ENCODE measurements around the gene CCDC127. TPM values are rescaled to one million over a fixed set of nuclear protein-coding genes. Genes with fewer than 3 reads are reported as not detected.
"Not testable (repeated sequence)": the region's sequence is repeated elsewhere in the genome, so short reads cannot be mapped to it uniquely, and the experiment has no call there.

Gene CCDC127
- polyA plus RNA-seq, 2 donors, result 1.4 to 1.7 TPM

- Histone ChIP-seq H3K36me3 (ENCODE audit: control insufficient read depth in 2 of 2, insufficient read depth in 2 of 2, low read length in 1 of 2) (peaks cover 0 to 5% of the 10 kb centered on the region in 2 donors), H3K27me3 (ENCODE audit: control insufficient read depth in 1 of 2, insufficient read depth in 2 of 2, low read length in 2 of 2) (no peaks in the 10 kb centered on the region), H3K27ac (ENCODE audit: low read depth in 2 of 2, low read length in 1 of 2) (no peak overlapping the region), H3K4me3 (ENCODE audit: low read depth in 1 of 2, low read length in 2 of 2) (no peak overlapping the region), H3K4me1 (ENCODE audit: control insufficient read depth in 2 of 2, insufficient read depth in 2 of 2, low read length in 1 of 2) (no peaks in the 10 kb centered on the region), H3K9me3 (ENCODE audit: control insufficient read depth in 2 of 2, insufficient read depth in 1 of 2, low read depth in 1 of 2, low read length in 1 of 2) (no peaks in the 10 kb centered on the region)
- WGBS, 2 donors, result 96 to 97% methylated on average over 21 of the region's 21 CpGs
These were observed 19.3 kb downstream of the CCDC127 start for GRCh38 chr5:198516-199196.

GRCh38 chr5:197892-198489, 20.0 kb downstream of the CCDC127 start:
- Histone ChIP-seq H3K4me1 (ENCODE audit: control insufficient read depth in 2 of 2, insufficient read depth in 2 of 2, low read length in 1 of 2) (no peaks in the 10 kb centered on the region), H3K27me3 (ENCODE audit: control insufficient read depth in 1 of 2, insufficient read depth in 2 of 2, low read length in 2 of 2) (no peaks in the 10 kb centered on the region), H3K9me3 (ENCODE audit: control insufficient read depth in 2 of 2, insufficient read depth in 1 of 2, low read depth in 1 of 2, low read length in 1 of 2) (no peaks in the 10 kb centered on the region), H3K27ac (ENCODE audit: low read depth in 2 of 2, low read length in 1 of 2) (no peak overlapping the region), H3K36me3 (ENCODE audit: control insufficient read depth in 2 of 2, insufficient read depth in 2 of 2, low read length in 1 of 2) (no peaks in the 10 kb centered on the region), H3K4me3 (ENCODE audit: low read depth in 1 of 2, low read length in 2 of 2) (no peak overlapping the region)
- WGBS, 2 donors, result 83 to 84% methylated on average over 12 of the region's 12 CpGs

- H3K27ac ChIP-seq (ENCODE audit: low read depth in 2 of 2, low read length in 1 of 2); H3K4me1 ChIP-seq (ENCODE audit: control insufficient read depth in 2 of 2, insufficient read depth in 2 of 2, low read length in 1 of 2); H3K36me3 ChIP-seq (ENCODE audit: control insufficient read depth in 2 of 2, insufficient read depth in 2 of 2, low read length in 1 of 2); H3K9me3 ChIP-seq (ENCODE audit: control insufficient read depth in 2 of 2, insufficient read depth in 1 of 2, low read depth in 1 of 2, low read length in 1 of 2); H3K27me3 ChIP-seq (ENCODE audit: control insufficient read depth in 1 of 2, insufficient read depth in 2 of 2, low read length in 2 of 2); H3K4me3 ChIP-seq (ENCODE audit: low read depth in 1 of 2, low read length in 2 of 2): not testable (repeated sequence)
- 58 to 67% methylated on average over 18 of the region's 18 CpGs for WGBS, 2 donors
These were observed 20.9 kb downstream of the CCDC127 start for GRCh38 chr5:197031-197430.

- WGBS, 2 donors, result 73 to 83% methylated on average over 8 to 9 of the region's 10 CpGs
- H3K9me3 ChIP-seq (ENCODE audit: control insufficient read depth in 2 of 2, insufficient read depth in 1 of 2, low read depth in 1 of 2, low read length in 1 of 2), result no peaks in the 10 kb centered on the region
- H3K4me3 ChIP-seq (ENCODE audit: low read depth in 1 of 2, low read length in 2 of 2), result no peak overlapping the region
- H3K27ac ChIP-seq (ENCODE audit: low read depth in 2 of 2, low read length in 1 of 2), result no peak overlapping the region
- no peaks in the 10 kb centered on the region for H3K27me3 ChIP-seq (ENCODE audit: control insufficient read depth in 1 of 2, insufficient read depth in 2 of 2, low read length in 2 of 2)
- peaks cover 4 to 5% of the 10 kb centered on the region in 2 donors for H3K4me1 ChIP-seq (ENCODE audit: control insufficient read depth in 2 of 2, insufficient read depth in 2 of 2, low read length in 1 of 2)
- H3K36me3 ChIP-seq (ENCODE audit: control insufficient read depth in 2 of 2, insufficient read depth in 2 of 2, low read length in 1 of 2), result no peaks in the 10 kb centered on the region
These were observed 21.6 kb downstream of the CCDC127 start for GRCh38 chr5:196350-196749.

GRCh38 chr5:195401-196160, 22.4 kb downstream of the CCDC127 start:
- H3K36me3 ChIP-seq (ENCODE audit: control insufficient read depth in 2 of 2, insufficient read depth in 2 of 2, low read length in 1 of 2), result no peaks in the 10 kb centered on the region
- no peaks in the 10 kb centered on the region for H3K9me3 ChIP-seq (ENCODE audit: control insufficient read depth in 2 of 2, insufficient read depth in 1 of 2, low read depth in 1 of 2, low read length in 1 of 2)
- peaks cover 4 to 7% of the 10 kb centered on the region in 2 donors for H3K4me1 ChIP-seq (ENCODE audit: control insufficient read depth in 2 of 2, insufficient read depth in 2 of 2, low read length in 1 of 2)
- no peaks in the 10 kb centered on the region for H3K27me3 ChIP-seq (ENCODE audit: control insufficient read depth in 1 of 2, insufficient read depth in 2 of 2, low read length in 2 of 2)
- 80 to 83% methylated on average over 33 of the region's 33 CpGs for WGBS, 2 donors
- H3K4me3 ChIP-seq (ENCODE audit: low read depth in 1 of 2, low read length in 2 of 2), result no peak overlapping the region
- no peak overlapping the region for H3K27ac ChIP-seq (ENCODE audit: low read depth in 2 of 2, low read length in 1 of 2)

- Histone ChIP-seq H3K27me3 (ENCODE audit: control insufficient read depth in 1 of 2, insufficient read depth in 2 of 2, low read length in 2 of 2) (no peaks in the 10 kb centered on the region), H3K27ac (ENCODE audit: low read depth in 2 of 2, low read length in 1 of 2) (no peak overlapping the region), H3K4me3 (ENCODE audit: low read depth in 1 of 2, low read length in 2 of 2) (no peak overlapping the region), H3K9me3 (ENCODE audit: control insufficient read depth in 2 of 2, insufficient read depth in 1 of 2, low read depth in 1 of 2, low read length in 1 of 2) (no peaks in the 10 kb centered on the region), H3K36me3 (ENCODE audit: control insufficient read depth in 2 of 2, insufficient read depth in 2 of 2, low read length in 1 of 2) (no peaks in the 10 kb centered on the region), H3K4me1 (ENCODE audit: control insufficient read depth in 2 of 2, insufficient read depth in 2 of 2, low read length in 1 of 2) (peaks cover 4 to 10% of the 10 kb centered on the region in 2 donors)
- WGBS, 2 donors, result 92% methylated on average over 36 of the region's 36 CpGs
These were observed 23.2 kb downstream of the CCDC127 start for GRCh38 chr5:194603-195209.

- H3K4me1 ChIP-seq (ENCODE audit: control insufficient read depth in 2 of 2, insufficient read depth in 2 of 2, low read length in 1 of 2), result peaks cover 4 to 10% of the 10 kb centered on the region in 2 donors
- no peaks in the 10 kb centered on the region for H3K36me3 ChIP-seq (ENCODE audit: control insufficient read depth in 2 of 2, insufficient read depth in 2 of 2, low read length in 1 of 2)
- WGBS, 2 donors, result 88 to 89% methylated on average over 15 of the region's 15 CpGs
- H3K4me3 ChIP-seq (ENCODE audit: low read depth in 1 of 2, low read length in 2 of 2), result no peak overlapping the region
- H3K9me3 ChIP-seq (ENCODE audit: control insufficient read depth in 2 of 2, insufficient read depth in 1 of 2, low read depth in 1 of 2, low read length in 1 of 2), result no peaks in the 10 kb centered on the region
- H3K27me3 ChIP-seq (ENCODE audit: control insufficient read depth in 1 of 2, insufficient read depth in 2 of 2, low read length in 2 of 2), result no peaks in the 10 kb centered on the region
- H3K27ac ChIP-seq (ENCODE audit: low read depth in 2 of 2, low read length in 1 of 2), result no peak overlapping the region
These were observed 23.9 kb downstream of the CCDC127 start for GRCh38 chr5:194102-194501.

GRCh38 chr5:192970-193831, 24.8 kb downstream of the CCDC127 start:
- H3K9me3 ChIP-seq (ENCODE audit: control insufficient read depth in 2 of 2, insufficient read depth in 1 of 2, low read depth in 1 of 2, low read length in 1 of 2), result no peaks in the 10 kb centered on the region
- no peak overlapping the region for H3K4me3 ChIP-seq (ENCODE audit: low read depth in 1 of 2, low read length in 2 of 2)
- H3K4me1 ChIP-seq (ENCODE audit: control insufficient read depth in 2 of 2, insufficient read depth in 2 of 2, low read length in 1 of 2), result peaks cover 4 to 12% of the 10 kb centered on the region in 2 donors
- H3K27ac ChIP-seq (ENCODE audit: low read depth in 2 of 2, low read length in 1 of 2), result no peak overlapping the region
- H3K36me3 ChIP-seq (ENCODE audit: control insufficient read depth in 2 of 2, insufficient read depth in 2 of 2, low read length in 1 of 2), result no peaks in the 10 kb centered on the region
- WGBS, 2 donors, result 85 to 88% methylated on average over 17 of the region's 17 CpGs
- no peaks in the 10 kb centered on the region for H3K27me3 ChIP-seq (ENCODE audit: control insufficient read depth in 1 of 2, insufficient read depth in 2 of 2, low read length in 2 of 2)

- Histone ChIP-seq H3K27ac (ENCODE audit: low read depth in 2 of 2, low read length in 1 of 2) (no peak overlapping the region), H3K4me1 (ENCODE audit: control insufficient read depth in 2 of 2, insufficient read depth in 2 of 2, low read length in 1 of 2) (peaks cover 4 to 12% of the 10 kb centered on the region in 2 donors), H3K27me3 (ENCODE audit: control insufficient read depth in 1 of 2, insufficient read depth in 2 of 2, low read length in 2 of 2) (no peaks in the 10 kb centered on the region), H3K36me3 (ENCODE audit: control insufficient read depth in 2 of 2, insufficient read depth in 2 of 2, low read length in 1 of 2) (no peaks in the 10 kb centered on the region), H3K4me3 (ENCODE audit: low read depth in 1 of 2, low read length in 2 of 2) (no peak overlapping the region), H3K9me3 (ENCODE audit: control insufficient read depth in 2 of 2, insufficient read depth in 1 of 2, low read depth in 1 of 2, low read length in 1 of 2) (no peaks in the 10 kb centered on the region)
- 80 to 86% methylated on average over 9 of the region's 9 CpGs for WGBS, 2 donors
These were observed 25.3 kb downstream of the CCDC127 start for GRCh38 chr5:192691-192969.

Data from esophagus (tissue), 2 donors.